HG02938 (cell line): ENCODE data around the gene GDF3.
"Not testable (repeated sequence)": the region's sequence is repeated elsewhere in the genome, so short reads cannot be mapped to it uniquely, and the experiment has no call there.

Experiments used
- ATAC-seq: cut with Tn5 transposase; IDR thresholded peaks from one replicate; pipeline ENCODE4 v1.9.1; 2021; ENCODE audit warnings: mild to moderate bottlenecking, moderate library complexity; ENCODE audit not compliant: unreplicated experiment

Gene GDF3

DNA sequence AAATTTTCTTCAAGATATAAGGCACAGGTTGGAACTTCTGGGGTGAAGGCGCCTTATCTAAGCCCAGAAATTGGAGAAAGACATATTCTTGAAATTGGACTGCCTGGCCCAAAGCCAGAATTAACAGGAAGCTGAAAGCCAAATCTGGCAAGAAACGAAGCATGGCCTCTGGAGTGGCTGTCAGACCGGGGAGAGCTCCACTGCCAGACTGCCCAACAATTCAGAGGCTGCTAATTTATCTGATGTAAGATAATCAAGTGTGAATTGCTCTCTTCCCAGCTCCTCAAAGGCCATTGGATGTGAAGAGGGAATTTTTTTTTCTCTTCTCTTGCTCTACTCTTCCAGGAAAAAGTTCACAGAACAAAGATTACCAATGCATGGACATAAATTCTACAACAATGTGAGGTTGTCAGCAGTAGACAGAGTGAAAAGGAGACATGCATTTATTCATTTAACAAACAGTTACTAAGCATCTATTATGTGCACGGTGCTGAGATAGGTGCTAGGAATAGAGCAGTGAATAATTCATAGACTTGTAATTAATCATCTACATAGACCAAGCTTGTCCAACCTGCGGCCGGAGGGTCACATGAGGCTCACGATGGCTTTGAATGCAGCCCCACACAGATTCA is at the start of gene GDF3:
Gene GDF3, minus strand, starts transcription at position 210 of the 632 bp plus-strand sequence. Its CDS starts 47 bp downstream, at position 163.
- no peak for ATAC-seq

DNA sequence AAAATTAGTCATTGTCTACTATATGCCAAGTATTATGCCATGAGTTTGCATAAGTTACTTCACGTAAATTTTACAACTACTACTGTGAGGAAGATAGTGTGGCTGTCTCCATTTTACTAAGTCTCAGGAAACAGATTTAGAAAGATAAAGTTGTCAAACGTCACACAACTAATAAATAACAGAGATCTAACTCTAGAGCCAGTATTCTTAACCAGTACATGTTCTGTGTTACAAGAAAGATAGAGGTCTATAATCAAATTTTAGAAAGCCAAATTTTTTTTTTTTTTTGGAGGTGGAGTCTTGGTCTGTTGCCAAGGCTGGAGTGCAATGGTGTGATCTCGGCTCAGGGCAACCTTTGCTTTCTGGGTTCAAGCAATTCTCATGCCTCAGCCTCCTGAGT is 37.4 kb upstream of the GDF3 start:
- no peak for ATAC-seq

DNA sequence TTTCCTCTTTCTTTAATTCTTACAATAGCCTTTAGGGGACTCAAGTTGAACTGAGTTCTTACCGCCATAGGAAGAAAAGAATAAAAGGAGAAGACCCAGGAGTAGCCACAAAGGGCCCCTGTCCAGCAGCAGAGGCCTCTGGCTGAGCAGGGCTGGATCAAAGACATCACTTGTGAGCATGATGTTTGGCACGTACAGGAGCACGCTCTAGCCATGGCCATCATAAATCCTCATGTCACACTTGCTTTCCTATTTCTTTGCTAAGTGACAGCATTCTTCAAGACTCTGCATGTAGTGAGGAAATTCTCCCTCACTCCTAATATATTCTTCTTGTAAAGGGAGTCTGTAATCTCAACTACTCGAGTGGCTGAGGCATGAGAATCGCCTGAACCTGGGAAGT is 35.9 kb upstream of the GDF3 start:
- ATAC-seq: no peak

DNA sequence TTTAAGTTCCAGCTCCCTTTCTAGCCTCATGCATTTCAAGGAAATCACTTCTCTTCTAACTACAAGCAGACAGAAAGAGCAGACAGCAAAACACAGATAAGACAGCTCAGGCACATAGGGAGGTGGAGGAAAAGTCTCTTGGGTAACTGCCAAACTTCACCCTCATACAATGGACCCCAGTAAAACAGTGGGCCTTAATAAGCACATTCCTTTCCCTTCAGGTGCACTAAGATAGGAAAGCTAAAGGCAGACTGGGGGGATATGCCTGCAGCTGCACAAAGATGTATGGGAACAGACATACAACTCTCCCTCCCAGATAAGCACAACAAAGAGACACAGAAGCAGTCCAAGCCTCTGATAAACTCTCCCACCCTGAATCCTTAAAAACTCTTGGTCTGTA is 35.4 kb upstream of the GDF3 start:
- not testable (repeated sequence) for ATAC-seq

DNA sequence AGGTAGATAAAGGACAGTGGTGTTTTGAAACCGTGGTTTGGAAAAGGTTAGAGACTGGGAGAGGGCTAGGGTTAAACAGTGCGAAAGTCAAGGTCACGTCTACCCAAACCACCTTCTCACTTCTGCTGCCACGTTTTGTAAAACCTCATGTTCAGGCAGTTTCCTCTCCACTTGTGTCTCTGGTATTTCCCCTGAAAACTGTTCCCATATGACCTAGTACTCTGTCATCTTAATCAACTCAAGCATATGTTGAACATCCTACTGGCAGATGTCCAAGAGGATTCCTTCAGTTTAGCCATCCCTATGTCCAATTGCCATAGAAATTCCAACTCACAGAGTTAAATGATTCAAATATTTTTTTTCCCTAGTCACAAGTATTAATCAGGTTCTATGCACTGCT is 34.2 kb upstream of the GDF3 start:
- no peak for ATAC-seq

DNA sequence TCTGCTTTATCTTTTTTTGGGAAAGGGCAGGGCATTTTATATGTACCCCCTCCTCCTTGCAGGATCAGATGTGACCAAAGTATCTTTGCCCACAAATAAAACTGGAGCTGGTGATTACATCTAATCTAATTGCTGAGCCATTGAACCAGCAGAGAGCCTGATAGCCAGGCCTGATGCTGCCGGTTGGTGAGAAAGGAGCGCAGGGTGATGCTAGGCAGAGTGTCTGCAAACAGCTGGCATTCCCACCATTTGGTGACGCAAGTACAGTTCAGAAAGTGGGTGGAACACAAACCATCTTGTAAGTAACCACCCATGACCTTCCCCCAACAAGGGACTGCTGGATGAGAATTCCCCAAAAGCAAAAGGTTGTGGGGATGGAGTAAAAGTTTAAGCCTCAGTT is 28.4 kb upstream of the GDF3 start:
- no peak for ATAC-seq

DNA sequence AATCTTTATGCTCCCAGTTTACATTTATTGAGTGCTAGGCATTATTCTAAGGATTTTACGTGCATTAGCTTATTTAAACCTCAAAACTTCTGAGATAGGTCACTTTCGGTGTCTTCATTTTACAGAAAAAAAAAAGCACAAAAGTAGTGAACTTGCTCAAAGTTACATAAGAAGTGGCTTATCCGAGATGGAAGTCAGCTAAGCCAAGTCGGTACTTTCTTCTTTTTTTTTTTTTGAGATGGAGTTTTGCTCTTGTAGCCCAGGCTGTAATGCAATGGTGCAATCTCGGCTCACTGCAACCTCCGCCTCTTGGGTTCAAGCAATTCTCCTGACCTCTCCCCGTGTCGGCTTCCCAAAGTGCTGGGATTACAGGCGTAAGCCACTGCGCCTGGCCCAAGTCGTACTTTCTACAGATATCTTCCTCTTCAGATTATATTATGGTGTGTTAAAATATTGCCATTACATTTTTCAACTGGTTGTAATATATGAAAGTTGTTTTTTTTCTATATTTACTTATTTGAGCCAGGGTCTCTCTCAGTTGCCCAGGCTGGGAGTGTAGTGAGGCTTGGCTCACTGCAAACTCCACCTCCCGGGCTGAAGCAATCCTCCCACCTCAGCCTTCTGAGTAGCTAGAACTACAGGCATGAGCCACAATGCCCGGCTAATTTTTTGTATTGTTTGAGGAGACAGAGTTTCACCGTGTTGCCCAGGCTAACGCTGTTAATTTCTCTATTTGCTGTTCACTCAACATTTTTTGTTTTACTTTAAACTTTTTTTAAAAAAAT is 24.6 kb upstream of the GDF3 start:
- no peak for ATAC-seq

DNA sequence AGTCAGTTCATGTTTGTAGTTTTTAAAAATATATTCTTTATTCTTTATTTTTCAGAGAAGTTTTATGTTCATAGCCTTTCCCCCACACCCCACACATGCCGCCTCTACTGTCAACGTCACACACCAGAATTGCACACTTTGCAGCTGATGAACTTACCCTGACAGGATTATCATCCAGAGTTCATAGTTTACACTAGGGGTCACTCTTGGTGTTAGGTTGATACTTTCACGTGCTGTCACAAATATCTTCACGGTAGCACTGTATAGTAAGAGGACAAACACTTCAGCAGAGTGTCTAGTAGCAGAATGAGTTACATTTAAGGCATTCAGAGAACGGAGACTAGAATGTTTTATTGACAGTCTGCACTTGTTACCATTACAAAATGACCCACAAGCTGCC is 20.8 kb upstream of the GDF3 start:
- no peak for ATAC-seq

DNA sequence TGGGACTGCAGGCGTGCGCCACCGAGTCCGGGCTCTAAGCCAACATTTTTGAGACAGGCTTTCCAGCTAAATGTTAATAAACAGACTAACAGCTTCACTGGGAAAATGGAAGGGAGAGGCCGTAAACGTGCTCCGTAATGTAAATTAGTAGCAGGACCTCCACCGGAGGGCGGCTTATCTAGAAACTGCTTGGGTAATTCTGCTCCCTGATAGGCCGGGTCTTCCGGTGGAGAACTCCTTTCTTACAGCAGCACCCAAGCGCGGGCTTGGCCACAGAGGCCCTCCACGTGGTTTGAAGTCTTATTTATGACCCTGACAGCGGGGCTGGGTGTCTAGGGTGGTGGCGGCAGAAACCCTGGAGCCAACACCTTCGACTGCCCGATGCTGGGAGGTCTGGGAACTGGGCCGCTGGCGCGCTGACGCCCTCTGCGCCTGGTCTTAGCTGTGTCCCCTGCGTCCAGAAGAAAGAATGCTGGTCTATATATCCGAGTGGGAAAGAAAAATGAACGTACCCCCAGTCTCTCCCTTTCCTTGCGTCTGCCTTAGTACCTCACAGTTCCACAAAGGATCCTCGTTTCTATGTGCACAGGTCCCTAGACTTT is 17.4 kb upstream of the GDF3 start:
- no peak for ATAC-seq

DNA sequence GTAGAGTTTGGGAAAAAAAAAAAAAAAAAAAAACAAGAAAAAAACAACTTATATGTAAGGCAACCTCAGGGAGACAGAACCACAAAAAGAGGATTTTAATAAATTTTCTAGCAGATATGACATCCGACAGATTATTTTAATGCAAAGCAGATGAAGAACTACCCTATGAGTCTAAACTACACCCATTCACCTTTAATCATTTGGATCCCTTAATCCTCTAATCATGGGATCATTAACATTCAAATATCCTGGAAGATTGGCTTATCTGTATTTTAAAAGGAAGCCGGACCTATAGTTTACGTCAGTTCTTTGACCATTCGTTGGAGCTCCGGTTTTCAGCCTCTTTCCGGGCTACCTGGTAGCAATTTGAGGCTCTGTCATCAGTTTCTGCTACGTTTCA is 15.6 kb upstream of the GDF3 start, which contains the start of gene DPPA3:
Gene DPPA3, plus strand, starts transcription at position 301 of the 400 bp plus-strand sequence. CDS start 138 bp downstream, outside the sequence.
- no peak for ATAC-seq

DNA sequence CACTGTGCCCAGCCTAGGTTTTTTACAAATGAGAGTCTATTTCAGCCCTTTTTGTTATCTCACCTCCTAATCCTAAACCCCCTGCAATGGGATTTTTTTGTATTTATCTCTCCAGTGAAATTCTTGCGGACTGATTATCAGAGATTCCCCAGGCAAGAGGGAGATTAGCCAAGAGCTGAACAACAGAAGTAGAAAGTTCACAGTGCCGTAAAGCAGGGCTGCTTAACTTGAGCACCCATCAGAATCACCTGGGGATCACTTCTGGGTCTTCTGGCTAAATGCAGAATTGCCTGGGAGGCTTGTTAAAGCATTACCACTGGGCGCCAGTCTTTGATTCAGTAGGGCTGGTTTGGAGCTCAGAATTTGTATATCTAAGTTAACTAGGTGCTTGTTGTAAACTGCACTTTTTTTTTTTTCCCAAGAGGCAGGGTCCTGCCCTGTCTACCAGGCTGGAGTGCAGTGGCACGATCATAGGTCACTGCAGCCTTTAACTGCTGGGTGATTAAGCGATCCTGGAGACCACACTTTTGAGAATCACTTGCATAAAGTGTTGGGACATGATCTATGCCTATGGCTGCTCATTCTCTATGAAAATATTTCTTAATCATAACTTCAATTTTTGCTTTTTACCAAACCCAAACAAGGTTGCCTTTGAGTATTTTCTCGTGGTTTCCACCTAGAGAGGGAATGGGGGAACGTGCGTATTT is 14.5 kb upstream of the GDF3 start:
- ATAC-seq: no peak

DNA sequence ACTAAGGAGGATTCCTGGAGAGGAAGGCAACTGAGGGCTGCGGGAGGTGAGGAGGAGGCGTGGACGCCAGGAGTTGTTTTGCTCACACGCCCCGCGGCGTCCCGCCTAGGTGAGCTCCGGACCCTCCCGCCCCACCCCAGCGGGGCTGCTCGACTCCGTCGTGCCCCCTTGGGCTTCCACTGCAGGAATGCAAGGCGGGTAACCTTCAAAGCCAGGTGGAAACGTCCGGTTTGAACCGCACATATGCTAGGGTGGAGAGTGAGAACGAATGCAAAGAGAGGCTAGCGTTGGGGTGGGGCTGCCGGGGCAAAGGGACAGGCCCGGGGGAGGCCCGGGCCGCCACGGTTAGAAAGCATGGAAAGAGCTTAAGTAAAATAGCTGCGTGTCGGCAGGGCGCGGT is 10.3 kb upstream of the GDF3 start:
- no peak for ATAC-seq

DNA sequence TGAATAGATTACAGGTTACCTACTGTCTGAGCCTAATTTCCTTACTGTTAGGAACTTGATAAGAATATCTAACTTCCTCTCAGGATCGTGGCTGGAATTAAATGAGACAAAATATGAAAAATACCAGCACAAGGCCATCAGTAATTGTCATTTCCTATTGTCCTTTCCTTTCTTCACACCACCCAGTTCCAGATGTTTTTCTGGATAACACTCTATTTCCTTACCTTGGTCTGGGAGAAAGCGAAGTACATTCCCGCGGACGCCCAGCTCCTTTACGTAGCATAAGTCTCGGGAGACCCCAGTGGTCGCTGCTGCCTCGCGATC is 376 bp downstream of the GDF3 start:
- no peak for ATAC-seq

DNA sequence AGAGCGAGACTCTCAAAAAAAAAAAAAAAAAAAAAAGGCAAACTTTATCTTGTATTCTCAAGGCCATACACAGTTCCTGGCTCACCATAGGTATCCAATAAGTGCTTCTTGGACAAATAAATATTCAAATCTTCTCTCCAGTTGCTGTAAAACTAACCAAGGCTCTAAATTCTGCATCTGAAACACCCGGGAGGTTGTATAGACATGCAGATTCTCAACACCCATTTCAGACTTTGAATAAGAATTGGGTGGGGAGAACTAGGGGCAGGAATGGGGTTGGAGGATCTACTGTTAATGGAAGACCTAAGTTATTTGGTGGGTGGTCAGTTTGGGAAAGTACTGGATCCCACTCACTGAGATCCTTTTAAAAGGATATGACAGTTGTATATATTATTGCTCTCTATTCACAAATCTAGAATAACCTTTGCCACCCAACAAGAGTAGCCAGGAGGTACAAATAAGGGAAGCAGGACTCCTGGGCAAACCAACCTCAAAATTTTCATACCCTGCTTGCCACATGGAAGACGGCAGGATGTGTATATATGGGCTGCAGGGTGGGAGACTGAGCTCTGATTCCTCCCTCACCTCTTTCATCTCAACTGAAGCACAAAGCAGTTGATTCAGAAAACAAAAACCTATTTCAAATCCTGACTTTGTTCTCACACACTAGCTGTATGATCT is 879 bp downstream of the GDF3 start:
- ATAC-seq: no peak

DNA sequence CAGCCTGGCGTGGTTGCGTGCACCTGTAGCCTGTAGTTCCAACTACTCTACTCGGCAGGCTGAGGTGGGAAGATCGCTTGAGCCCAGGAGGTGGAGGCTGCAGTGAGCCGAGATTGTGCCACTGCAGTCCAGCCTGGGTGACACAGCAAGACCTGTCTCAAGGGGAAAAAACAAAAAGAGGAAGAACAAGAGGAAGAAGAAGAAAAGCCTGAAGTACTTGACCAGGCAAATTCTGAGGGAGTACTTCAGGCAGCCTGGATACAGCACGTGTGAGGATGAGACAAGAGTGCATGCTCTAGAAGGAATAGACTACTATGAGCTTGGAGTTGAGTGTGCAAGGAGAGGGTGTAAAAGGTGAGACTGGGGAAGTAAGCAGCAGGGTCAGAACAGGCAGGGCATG is 1.8 kb downstream of the GDF3 start:
- no peak for ATAC-seq

DNA sequence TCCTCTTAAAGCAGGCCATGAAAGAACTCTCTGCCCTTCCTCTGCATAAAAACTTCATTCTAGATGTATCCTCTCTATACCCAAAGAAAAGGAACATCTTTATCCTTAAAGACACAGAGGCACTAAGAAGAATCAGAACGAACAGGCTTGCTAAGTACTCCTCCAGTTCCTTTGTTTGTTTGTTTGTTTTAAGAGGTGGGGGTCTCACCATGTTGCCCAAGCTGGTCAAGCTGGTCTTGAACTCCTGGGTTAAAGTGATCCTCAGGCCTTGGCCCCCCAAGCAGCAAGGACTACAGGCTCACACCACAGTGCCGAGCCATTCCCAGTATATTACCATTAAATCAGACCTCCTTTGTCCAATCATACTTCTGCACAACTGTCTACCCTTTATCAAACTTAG is 14.0 kb downstream of the GDF3 start:
- no peak for ATAC-seq

DNA sequence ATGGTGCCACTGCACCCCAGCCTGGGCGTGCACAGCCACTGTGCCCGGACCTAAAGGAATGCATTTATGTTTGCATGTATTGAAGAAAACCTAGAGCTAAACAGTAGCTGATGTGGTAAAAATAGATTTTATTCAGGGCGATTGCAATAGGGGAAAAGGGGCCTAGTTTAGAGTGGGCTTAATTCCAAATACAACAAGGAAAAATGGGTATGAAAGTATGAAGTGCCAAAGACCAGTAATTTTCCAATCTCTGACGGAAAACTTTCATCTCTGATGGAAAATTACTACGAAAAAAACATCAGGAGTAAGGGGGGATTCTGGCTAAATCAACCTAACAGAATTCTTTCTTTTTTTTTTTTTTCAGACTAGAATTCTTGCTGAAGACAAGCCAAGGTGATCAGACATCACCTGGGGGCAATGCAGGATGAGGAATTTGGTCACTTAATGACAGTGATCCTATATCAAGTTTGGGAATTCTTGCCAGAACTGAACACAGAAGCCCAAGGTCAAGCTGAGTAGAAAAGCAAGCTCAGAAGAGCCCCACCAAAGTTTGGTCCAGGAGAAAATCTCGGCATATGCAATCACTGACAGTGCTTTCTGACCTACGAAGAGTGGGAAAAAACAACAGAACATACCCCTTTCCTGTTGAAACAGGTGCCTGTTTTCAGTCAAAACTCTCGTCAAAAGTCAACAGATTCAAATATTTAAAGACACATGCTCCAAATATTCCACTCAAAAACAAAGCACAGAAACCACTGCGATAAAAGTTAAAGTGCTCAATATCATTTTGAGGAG is 16.1 kb downstream of the GDF3 start:
- no peak for ATAC-seq

DNA sequence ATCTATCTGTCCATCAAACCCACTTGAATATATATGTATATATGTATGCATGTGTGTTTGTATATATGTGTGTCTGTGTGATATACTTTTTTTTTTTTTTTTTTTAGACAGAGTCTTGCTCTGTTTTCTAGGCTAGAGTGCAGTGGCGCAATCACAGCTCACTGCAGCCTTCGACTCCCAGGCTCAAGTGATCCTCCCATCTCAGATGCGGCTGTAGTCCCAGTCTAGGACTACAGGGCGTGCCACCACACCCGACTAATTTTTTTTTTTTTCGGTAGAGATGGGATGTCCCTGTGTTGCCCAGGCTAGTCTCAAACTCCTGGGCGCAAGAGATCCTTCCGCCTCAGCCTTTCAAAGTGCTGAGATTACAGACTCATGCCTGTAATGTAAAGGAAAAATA is 16.8 kb downstream of the GDF3 start:
- ATAC-seq: no peak

DNA sequence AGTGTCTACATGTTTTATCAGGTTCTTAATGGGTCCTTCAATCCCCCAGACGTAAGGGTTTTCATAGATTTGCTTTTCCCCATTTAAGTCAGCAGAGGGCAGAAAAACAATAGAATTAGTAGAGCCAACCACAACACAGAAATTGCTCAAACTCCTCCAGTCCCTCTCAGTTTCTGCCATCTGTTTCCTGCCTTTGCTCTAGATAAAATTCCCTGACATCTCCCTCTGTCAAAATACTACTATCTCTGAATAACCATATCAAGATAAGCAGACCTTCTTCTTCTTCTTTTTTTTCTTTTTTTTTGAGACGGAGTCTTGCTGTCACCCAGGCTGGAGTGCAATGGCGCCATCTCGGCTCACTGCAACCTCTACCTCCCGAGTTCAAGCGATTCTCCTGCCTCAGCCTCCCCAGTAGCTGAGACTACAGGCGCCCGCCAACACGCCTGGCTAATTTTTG is 18.1 kb downstream of the GDF3 start:
- ATAC-seq: not testable (repeated sequence)

DNA sequence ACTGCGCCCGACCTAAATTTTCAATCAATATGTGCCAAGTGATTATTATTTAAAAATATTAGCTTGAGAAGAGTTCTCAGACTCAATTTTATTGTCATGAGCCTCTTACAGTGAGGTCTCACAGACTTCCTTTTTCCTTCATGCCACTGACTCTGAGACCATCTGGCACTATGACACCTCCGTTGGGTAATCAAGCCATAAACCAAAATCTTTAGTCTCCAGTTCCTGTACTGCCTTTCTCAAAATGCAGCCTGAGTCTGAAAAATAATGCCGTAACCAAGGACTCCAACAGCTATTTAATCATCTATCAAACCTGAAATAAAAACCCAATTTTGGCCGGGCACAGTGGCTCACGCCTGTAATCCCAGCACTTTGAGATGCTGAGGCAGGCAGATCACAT is 20.1 kb downstream of the GDF3 start:
- ATAC-seq: not testable (repeated sequence)
